Measurements from ENCODE around the gene KIAA0232. TPM values are rescaled to one million over a fixed set of nuclear protein-coding genes. Genes with fewer than 3 reads are reported as not detected.
"Not testable (repeated sequence)": the region's sequence is repeated elsewhere in the genome, so short reads cannot be mapped to it uniquely, and the experiment has no call there.

Gene KIAA0232
- total and polyA plus RNA-seq, 12 donors: 7.3 to 45.2 (median 27.4) TPM

GRCh38 chr4:6910960-6911874, 128.7 kb downstream of the KIAA0232 start:
- DNase-seq: no peak
- peak overlapping the region in 4 of 5 donors; percentile 55 to 100 (median 98) for H3K27ac ChIP-seq
- H3K27me3 ChIP-seq: no peaks in the 10 kb centered on the region
- no peak for TF ChIP-seq POLR2A (IDR thresholded peaks at IDR 0.05)
- TF ChIP-seq, protein P1, sequence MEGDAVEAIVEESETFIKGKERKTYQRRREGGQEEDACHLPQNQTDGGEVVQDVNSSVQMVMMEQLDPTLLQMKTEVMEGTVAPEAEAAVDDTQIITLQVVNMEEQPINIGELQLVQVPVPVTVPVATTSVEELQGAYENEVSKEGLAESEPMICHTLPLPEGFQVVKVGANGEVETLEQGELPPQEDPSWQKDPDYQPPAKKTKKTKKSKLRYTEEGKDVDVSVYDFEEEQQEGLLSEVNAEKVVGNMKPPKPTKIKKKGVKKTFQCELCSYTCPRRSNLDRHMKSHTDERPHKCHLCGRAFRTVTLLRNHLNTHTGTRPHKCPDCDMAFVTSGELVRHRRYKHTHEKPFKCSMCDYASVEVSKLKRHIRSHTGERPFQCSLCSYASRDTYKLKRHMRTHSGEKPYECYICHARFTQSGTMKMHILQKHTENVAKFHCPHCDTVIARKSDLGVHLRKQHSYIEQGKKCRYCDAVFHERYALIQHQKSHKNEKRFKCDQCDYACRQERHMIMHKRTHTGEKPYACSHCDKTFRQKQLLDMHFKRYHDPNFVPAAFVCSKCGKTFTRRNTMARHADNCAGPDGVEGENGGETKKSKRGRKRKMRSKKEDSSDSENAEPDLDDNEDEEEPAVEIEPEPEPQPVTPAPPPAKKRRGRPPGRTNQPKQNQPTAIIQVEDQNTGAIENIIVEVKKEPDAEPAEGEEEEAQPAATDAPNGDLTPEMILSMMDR (IDR thresholded peaks at IDR 0.05): no peak
- H3K9me3 ChIP-seq (replicated peaks in 1 of 3): no peaks in the 10 kb centered on the region
- H3K4me3 ChIP-seq: peak overlapping the region in 1 of 4 donors; percentile 90
- H3K36me3 ChIP-seq (replicated peaks in 1 of 2): no peaks in the 10 kb centered on the region
- WGBS, 4 donors: 71 to 80% (median 77%) methylated on average over 15 of the region's 15 CpGs
- intact Hi-C loops (cut with DNase I): no loop called here
- H3K4me1 ChIP-seq (replicated peaks in 1 of 2): peaks cover 34 to 74% of the 10 kb centered on the region in 2 donors

DNA sequence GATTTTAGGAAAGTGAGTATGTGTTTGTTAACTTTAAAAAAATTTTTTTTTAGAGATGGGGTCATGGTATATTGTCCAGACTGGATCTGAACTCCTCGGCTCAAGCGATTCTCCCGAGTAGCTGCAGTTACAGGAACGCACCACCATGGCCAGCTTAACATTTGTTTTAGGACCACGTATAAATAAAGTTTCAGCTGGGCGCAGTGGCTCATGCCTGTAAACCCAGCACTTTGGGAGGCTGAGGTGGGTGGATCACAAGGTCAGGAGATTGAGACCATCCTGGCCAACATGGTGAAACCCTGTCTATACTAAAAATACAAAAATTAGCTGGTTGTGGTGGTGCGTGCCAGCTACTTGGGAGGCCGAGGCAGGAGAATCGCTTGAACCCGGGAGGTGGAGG, 129.4 kb downstream of the KIAA0232 start:
- intact Hi-C loops (cut with DNase I): not testable (repeated sequence)
- H3K4me3 ChIP-seq: peak overlapping the region in 1 of 4 donors; percentile 90

GRCh38 chr4:6912441-6912840, 129.9 kb downstream of the KIAA0232 start:
- WGBS, 4 donors: 28 to 56% (median 36%) methylated on average over 2 to 4 of the region's 4 CpGs
- peak in 6 of 7 donors; percentile 61 to 77 (median 72) for DNase-seq
- intact Hi-C loops (cut with DNase I): no loop called here
- no peaks in the 10 kb centered on the region for H3K9me3 ChIP-seq (replicated peaks in 1 of 3)
- no peak for TF ChIP-seq POLR2A (IDR thresholded peaks at IDR 0.05)
- TF ChIP-seq, protein P1 (IDR thresholded peaks at IDR 0.05): no peak
- H3K4me3 ChIP-seq: no peak overlapping the region
- H3K27ac ChIP-seq: peak overlapping the region in 4 of 5 donors; percentile 16 to 100 (median 76)
- no peaks in the 10 kb centered on the region for H3K27me3 ChIP-seq
- peaks cover 45 to 86% of the 10 kb centered on the region in 2 donors for H3K4me1 ChIP-seq (replicated peaks in 1 of 2)
- no peaks in the 10 kb centered on the region for H3K36me3 ChIP-seq (replicated peaks in 1 of 2)

More for the DNA sequence above, 129.4 kb downstream of the KIAA0232 start:
- TF ChIP-seq, protein P1 (IDR thresholded peaks at IDR 0.05): peak in 3 of 6 experiments; percentile 20 to 22 (median 20)
- not testable (repeated sequence) for H3K36me3 ChIP-seq (replicated peaks in 1 of 2); H3K9me3 ChIP-seq (replicated peaks in 1 of 3); H3K27me3 ChIP-seq
- H3K4me1 ChIP-seq (replicated peaks in 1 of 2): peaks cover 41 to 81% of the 10 kb centered on the region in 2 donors
- peak overlapping the region in 3 of 5 donors; percentile 98 to 100 (median 99) for H3K27ac ChIP-seq
- 76 to 87% (median 76%) methylated on average over 9 to 10 of the region's 10 CpGs for WGBS, 4 donors
- peak in 1 of 7 donors; percentile 15 for DNase-seq

- H3K4me1 ChIP-seq (replicated peaks in 1 of 2): peaks cover 47 to 87% of the 10 kb centered on the region in 2 donors
- intact Hi-C loops (cut with DNase I): no loop called here
- H3K27ac ChIP-seq: peak overlapping the region in 3 of 5 donors; percentile 53 to 100 (median 99)
- no peaks in the 10 kb centered on the region for H3K9me3 ChIP-seq (replicated peaks in 1 of 3)
- no peaks in the 10 kb centered on the region for H3K36me3 ChIP-seq (replicated peaks in 1 of 2)
- no peak overlapping the region for H3K4me3 ChIP-seq
- TF ChIP-seq, protein P1 (IDR thresholded peaks at IDR 0.05): no peak
- peak in 1 of 2 donors; percentile 38 for TF ChIP-seq POLR2A (IDR thresholded peaks at IDR 0.05)
- WGBS, 4 donors: 60 to 65% (median 61%) methylated on average over 6 of the region's 6 CpGs
- H3K27me3 ChIP-seq: no peaks in the 10 kb centered on the region
- peak in 6 of 7 donors; percentile 62 to 74 (median 68) for DNase-seq
Measured at GRCh38 chr4:6913350-6913905, 130.9 kb downstream of the KIAA0232 start.
